Activated CD8-positive, alpha-beta memory T cell treated with anti-CD3 and anti-CD28 coated beads for 24 hours (primary cell): Measurements from ENCODE around the gene CSNK2A1.
"Not testable (repeated sequence)": the region's sequence is repeated elsewhere in the genome, so short reads cannot be mapped to it uniquely, and the experiment has no call there.

ENCODE experiments used
- DNase-seq: peaks from one replicate; pipeline ENCODE4 v3.0.0-alpha.2; 2020

The CSNK2A1 gene

DNA sequence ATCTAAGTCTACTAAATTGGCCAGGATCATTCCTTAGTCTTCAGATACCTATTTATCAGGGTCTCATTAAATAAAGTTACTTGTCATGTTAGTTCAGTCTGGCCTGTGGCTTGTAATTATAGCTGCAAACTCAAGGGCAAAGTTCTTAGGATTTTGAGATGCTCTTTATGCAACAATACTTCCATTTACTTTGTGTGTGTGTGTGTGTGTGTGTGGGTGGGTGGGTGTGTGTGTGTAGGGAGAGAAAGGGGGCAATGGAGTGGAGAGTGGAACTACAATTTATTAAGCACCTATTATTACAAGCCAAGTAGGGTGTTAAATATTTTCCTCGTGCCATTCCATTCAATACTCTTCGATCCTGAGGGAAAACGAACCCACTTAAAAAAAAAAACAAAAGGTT is 63.5 kb downstream of the CSNK2A1 start:
- DNase-seq = no peak

DNA sequence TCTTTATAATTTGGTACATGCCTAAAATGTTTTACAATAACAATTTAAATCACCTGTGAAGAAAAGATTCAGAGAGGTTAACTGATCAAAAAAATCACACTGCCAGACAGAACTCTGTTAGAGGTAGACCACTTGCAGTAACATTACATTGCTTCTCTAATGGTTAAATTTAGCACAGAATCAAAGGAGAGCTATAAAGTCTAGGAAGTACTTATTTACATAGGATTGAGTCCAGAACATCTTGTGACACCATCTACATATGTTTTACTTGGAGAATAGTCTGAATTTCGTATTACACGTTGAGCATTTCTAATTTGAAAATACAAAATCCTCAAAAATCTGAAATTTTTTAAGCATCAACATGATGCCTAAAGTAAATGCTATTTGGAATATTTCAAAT is 64.1 kb downstream of the CSNK2A1 start:
- no peak for DNase-seq

DNA sequence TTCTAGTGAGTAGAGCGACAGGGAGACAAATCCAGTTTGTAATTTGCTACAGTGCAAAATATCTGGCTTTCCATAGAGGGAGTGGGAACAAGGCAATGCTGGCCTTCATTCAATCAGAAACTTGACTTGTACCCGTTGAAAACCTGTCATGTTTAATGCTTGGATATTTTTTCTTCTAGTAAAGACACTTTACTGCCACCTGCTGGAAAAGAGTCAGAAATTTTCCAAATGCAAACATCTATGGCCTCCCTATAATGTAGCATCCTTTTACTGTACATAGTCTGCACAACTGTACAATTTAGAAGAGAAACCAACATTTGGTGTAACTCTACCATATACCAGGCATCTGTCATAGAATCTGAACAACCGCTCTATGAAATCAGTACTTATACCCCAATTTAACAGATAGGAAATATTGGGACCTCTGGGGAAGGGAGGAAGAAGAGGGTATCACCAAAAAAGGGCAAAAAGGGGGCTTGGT is 64.6 kb downstream of the CSNK2A1 start:
- DNase-seq = no peak

- no peak for DNase-seq
Observed at GRCh38 chr20:478010-478948, 65.3 kb downstream of the CSNK2A1 start.

GRCh38 chr20:476561-477249 is 66.9 kb downstream of the CSNK2A1 start:
- not testable (repeated sequence) for DNase-seq

- no peak for DNase-seq
Observed at GRCh38 chr20:475463-476357, 67.9 kb downstream of the CSNK2A1 start.

DNA sequence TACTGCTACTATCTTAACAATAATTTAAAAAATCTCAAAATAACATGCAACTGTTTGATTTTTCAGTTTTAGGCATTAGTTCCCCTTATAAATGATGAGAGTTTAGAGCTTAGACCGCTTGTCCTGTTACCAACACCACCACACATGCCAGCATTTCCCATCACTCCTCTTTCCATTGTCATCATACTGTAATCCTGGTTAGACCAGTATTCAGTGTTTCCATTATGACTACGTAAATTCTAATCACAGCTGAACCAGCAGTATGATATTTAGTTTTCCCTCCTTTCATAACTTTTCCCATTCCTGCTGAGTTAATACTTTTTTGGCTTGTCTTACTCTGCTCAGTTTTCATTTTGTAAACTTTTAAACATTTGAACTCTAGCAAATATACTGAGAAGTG is 69.0 kb downstream of the CSNK2A1 start:
- no peak for DNase-seq

DNA sequence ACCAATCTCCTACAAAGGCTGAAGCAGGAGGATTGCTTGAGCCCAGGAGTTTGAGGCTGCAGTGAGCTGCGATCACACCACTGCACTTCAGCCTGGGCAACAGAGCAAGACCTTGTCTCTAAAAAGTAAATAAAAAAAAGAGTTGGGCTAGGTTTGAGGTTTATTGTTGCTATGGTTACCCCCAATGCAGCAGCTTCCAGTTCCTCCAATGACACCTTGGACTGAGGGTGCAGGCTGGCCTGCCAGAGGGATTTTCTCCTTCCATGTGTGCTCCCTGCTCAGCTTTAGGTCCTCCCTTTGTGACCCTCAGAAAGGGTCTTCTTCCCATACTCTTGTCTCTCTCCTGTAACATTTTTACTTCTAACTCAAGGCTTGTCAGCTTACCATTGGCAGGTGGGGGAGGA is 70.7 kb downstream of the CSNK2A1 start:
- no peak for DNase-seq

- DNase-seq = no peak
Observed at GRCh38 chr20:472137-472846, 71.3 kb downstream of the CSNK2A1 start.

GRCh38 chr20:469746-470490 is 73.7 kb downstream of the CSNK2A1 start:
- DNase-seq = no peak

GRCh38 chr20:467755-468154 is 75.8 kb downstream of the CSNK2A1 start:
- DNase-seq = no peak

DNA sequence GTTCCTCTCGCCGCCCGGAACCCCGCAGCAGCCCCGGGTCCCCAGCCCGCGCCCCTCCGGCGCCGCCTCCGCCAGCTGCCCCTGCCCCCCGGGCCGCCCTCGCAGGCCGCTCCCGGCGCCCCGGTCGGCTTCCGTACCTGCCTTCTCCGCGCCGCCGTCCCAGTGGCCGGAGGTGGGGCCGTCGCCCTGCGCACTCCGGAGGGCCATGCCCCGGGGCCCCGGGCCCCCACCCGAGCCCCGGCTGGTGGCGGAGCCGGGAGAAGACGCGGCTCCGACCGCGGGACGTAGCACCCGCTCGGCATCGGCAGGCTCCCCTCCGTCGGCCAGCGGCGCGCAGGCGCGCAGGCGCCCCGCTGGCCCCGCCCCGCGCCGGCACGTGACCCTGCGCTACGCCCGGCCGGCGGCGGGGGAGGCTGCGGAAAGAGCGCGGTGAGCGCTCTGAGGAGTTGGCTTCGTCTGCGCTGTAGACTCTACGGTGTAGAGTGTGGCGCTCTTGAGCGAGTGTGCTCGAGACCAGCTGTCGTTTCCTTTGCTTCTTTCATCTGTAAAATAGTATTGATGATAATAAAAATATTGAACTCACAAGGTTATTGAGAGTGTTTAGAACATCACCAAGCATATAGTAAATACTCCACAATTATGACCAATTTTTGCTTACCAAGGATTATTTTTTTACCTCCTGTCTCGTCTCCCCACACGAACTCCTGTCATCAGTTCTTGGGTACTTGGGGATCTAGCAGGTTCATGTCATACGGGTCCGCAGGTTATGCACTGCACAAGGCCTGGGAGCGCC is 81.2 kb downstream of the CSNK2A1 start, which contains the start of gene TBC1D20:
TBC1D20 (minus strand) TSS at position 335 of the 793 bp plus-strand sequence; CDS start at position 207, 128 bp downstream.
- DNase-seq = peak; percentile 91

GRCh38 chr20:461254-462198 is 82.1 kb downstream of the CSNK2A1 start:
- no peak for DNase-seq

DNA sequence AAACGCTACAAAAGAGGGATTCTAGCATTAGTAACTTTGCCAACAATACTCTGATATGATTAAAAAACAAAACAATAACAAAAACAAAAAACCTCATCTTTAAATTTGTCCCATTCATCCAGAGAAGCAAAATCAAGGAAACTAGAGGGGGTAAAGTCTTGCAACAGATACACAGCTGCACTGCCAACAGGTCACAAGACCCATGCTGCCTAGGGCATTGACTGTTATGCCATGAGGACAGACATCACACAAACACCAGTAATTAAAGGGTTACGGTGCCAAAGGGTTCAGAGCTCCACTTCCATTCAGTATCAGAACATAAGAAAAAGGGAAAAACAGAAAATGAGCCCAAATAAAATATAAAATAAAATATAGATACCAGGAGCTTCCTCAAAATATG is 82.9 kb downstream of the CSNK2A1 start:
- no peak for DNase-seq

DNA sequence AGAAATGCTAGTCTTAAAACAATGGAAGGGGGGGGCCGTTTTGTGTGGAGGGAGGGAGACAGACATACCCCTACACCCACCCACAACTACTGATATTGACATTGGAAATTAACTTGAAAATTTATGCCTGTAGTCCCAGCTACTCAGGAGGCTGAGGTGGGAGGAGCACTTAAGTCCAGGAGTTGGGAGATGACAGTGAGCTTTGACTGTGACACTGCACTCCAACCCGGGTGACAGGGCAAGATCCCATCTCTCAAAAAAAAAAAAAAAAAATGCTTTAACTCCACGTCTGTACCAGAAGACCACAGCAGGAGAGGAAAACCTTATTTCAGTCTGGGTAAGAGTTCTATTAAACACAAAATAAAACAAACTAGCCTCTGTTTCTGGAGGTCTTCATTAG is 83.4 kb downstream of the CSNK2A1 start:
- no peak for DNase-seq

GRCh38 chr20:458776-459175 is 84.8 kb downstream of the CSNK2A1 start:
- DNase-seq = no peak

DNA sequence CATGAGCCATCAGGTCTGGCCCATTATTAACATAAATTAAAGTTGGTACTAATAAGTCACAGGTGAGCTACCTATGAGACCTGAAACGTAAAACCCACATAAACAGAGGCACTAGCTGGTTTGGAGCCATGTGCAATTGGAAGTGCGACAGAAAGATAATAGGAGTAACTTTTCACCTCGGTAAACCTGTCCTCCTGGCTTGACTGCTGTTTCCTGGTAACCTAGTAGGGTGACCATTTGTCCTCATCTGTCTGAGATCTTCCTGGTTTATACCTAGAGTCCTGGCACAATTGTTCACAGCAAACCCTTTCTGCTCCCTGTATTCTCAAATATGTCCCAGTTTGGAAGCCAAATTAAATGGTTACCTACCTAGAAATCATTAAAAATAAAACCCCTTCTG is 88.6 kb downstream of the CSNK2A1 start:
- DNase-seq = no peak

DNA sequence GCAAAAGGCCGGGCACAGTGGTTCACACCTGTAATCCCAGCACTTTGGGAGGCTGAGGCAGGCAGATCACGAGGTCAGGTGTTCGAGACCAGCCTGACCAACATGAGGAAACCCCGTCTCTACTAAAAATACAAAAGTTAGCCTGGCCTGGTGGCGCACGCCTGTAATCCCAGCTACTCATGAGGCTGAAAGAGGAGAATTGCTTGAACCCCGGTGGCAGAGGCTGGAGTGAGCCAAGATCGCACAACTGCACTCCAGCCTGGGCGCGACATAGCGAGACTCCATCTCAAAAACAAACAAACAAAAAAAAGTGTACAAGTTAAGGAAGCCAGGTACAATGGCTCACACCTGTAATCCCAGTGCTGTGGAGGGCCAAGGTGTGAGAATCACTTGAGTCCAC is 91.6 kb downstream of the CSNK2A1 start:
- not testable (repeated sequence) for DNase-seq
